Pancreas (tissue), 10 donors: ENCODE results near the gene KCTD12. TPM values are rescaled to one million over a fixed set of nuclear protein-coding genes. Genes with fewer than 3 reads are reported as not detected.
A peak's percentile ranks its signal among the peaks of the same experiment; 100 is the strongest.

ENCODE experiments used
- ATAC-seq, 4 donors: fragments of 200-7000 bp; cut with Tn5 transposase; one replicate each; pipeline versions ENCODE4 v1.8.0 to v1.9.1; 2020; ENCODE audit warnings: mild to moderate bottlenecking in 4 of 4, moderate library complexity in 4 of 4
- DNase-seq, 6 donors: peaks; one replicate each; pipeline ENCODE4 v3.0.0-alpha.2; 2020
- FAIRE-seq: peaks from 2 replicates; lab custom pipeline; 2012; peaks lifted over from hg19 to GRCh38; lab: Jason Lieb, UNC
- H3K27ac ChIP-seq, 4 donors: fragments of 200-600 bp; sonication (generic); 1 replicate in 3 of 4; 2 replicates in 1 of 4; pipeline versions ENCODE4 v1.5.0 to v1.8.0; 2020
- H3K27me3 ChIP-seq, 4 donors: fragments of 200-600 bp; one replicate each; pipeline ENCODE4 v1.8.0; 2021
- H3K36me3 ChIP-seq, 3 donors: fragments of 200-600 bp; sonication (generic) in 1 of 3; one replicate each; pipeline versions ENCODE4 v1.5.0 to v1.8.0; 2020 to 2021
- H3K4me1 ChIP-seq, 3 donors: fragments of 200-600 bp; one replicate each; pipeline ENCODE4 v1.8.0; 2021
- H3K4me3 ChIP-seq, 4 donors: fragments of 200-600 bp; sonication (generic) in 2 of 4; one replicate each; pipeline versions ENCODE4 v1.5.0 to v1.8.0; 2020 to 2021
- H3K9me3 ChIP-seq, 4 donors: fragments of 200-600 bp; one replicate each; pipeline ENCODE4 v1.8.0; 2021
- WGBS, 2 donors: extraction: QIAGEN DNeasy Blood & Tissue Kit; methylation state at CpG; one replicate each; pipeline ENCODE4 v1.1.7; 2013; 5-methylcytosine and 5-hydroxymethylcytosine counted together
- intact Hi-C, 3 donors: fragments of 100-400 bp; cut with DNase I; formaldehyde crosslinking; loops; one replicate each; pipeline versions ENCODE4 v1.11.1 to v1.14.2; 2022
- polyA plus RNA-seq, 2 donors: library from polyadenylated mRNA; stranded (reverse); fragments of 200-250 nt; gene quantifications; one replicate each; pipeline ENCODE4 v1.2.3, GENCODE V29; 2013
- total RNA-seq, 6 donors: library from RNA; stranded (reverse); fragmentation: NEBNext Ultra II Directional in 4 of 6; extraction: Animal tissue kit (Norgen Biotek cat#: 25700) in 4 of 6; gene quantifications; one replicate each; pipeline versions ENCODE4 v1.2.1 to v1.2.4, GENCODE V29; 2021 to 2023
- TF ChIP-seq, protein P1 (sequence below), 4 donors: fragments of 200-600 bp; sonication (generic) in 3 of 4; IDR thresholded peaks; one replicate each; pipeline versions ENCODE4 v1.5.0 to v1.8.0; 2021; ENCODE audit warnings: antibody characterized with exemption in 4 of 4
- donor health status: healthy with polysubstance abuse.
- donor health status: DM: no; HTN: no; CAD: no; lungs with moderate emphysema.
- donor health status: DM: no; HTN: no; CAD: no.
- donor health status: control.
- donor health status: control.
- donor health status: Bipolar disorder and iron deficiency.
- donor health status: DM: yes; HTN: yes; CAD: no.
- donor health status: DM: no; HTN: no; CAD: no.
- donor health status: DM: no; HTN: no; CAD: no.
- donor health status: DM: yes; HTN: yes; CAD: no.

Gene KCTD12
- total and polyA plus RNA-seq, 8 donors, result 6.3 to 46.1 (median 14.8) TPM

DNA sequence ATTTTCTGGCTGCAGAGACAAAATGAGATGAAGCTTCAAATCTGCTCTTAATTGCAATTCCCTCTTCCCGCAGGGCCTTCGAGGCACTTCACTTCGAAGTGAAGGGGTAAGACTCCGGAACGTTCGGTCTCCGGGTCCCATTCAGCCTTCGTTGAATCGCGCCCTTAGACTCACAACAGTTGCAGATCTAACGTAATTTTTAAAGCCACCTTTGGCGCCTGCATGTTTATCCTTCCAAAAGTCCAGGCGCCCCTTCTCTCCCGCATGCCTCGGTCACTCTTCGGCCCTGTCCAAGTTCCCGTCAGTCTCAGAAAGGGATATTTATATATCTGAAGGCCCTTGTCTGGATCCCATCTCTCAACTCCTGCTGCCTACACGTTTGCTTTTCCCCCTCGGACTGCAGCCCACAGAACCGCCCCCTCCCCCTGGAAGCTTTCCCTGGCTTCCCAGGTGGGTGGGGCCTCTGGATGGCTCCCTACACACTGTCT, 915 bp upstream of the KCTD12 start:
- Histone ChIP-seq H3K4me1 (peaks cover 0 to 4% (median 0%) of the 10 kb centered on the region in 3 donors), H3K27me3 (peaks cover 0 to 9% (median 0%) of the 10 kb centered on the region in 4 donors), H3K4me3 (peak overlapping the region; percentile 66 to 81 (median 68)), H3K9me3 (no peaks in the 10 kb centered on the region), H3K27ac (peak overlapping the region in 3 of 4 donors; percentile 68 to 89 (median 81)), H3K36me3 (no peaks in the 10 kb centered on the region)
- FAIRE-seq (no peak), DNase-seq (no peak), ATAC-seq (no peak)
- TF ChIP-seq, protein P1, sequence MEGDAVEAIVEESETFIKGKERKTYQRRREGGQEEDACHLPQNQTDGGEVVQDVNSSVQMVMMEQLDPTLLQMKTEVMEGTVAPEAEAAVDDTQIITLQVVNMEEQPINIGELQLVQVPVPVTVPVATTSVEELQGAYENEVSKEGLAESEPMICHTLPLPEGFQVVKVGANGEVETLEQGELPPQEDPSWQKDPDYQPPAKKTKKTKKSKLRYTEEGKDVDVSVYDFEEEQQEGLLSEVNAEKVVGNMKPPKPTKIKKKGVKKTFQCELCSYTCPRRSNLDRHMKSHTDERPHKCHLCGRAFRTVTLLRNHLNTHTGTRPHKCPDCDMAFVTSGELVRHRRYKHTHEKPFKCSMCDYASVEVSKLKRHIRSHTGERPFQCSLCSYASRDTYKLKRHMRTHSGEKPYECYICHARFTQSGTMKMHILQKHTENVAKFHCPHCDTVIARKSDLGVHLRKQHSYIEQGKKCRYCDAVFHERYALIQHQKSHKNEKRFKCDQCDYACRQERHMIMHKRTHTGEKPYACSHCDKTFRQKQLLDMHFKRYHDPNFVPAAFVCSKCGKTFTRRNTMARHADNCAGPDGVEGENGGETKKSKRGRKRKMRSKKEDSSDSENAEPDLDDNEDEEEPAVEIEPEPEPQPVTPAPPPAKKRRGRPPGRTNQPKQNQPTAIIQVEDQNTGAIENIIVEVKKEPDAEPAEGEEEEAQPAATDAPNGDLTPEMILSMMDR (IDR thresholded peaks at IDR 0.05), result no peak
- WGBS, 2 donors, result 6 to 9% methylated on average over 20 of the region's 20 CpGs
- intact Hi-C loops, result no loop called here

DNA sequence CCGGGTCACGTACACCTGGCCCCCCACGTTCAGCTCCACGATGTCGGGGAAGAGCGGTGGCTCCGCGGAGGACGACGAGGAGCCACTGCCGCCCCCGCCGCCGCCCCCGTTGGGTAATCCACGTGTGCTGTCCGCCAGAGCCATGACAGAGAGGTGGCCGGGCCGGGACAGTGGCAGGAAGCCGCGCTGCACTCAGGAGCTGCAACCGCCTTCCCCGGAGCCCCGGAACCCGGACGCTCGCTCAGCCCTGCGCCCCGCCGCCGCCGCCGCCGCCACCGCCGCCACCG, 257 bp downstream of the KCTD12 start:
- TF ChIP-seq, protein P1 (IDR thresholded peaks at IDR 0.05), result no peak
- no peaks in the 10 kb centered on the region for H3K36me3 ChIP-seq
- no peak for ATAC-seq
- H3K4me3 ChIP-seq, result peak overlapping the region; percentile 66 to 81 (median 68)
- DNase-seq, result no peak
- H3K4me1 ChIP-seq, result peaks cover 0 to 4% (median 0%) of the 10 kb centered on the region in 3 donors
- H3K27ac ChIP-seq, result peak overlapping the region; percentile 65 to 89 (median 74)
- H3K9me3 ChIP-seq, result no peaks in the 10 kb centered on the region
- H3K27me3 ChIP-seq, result peaks cover 0 to 9% (median 0%) of the 10 kb centered on the region in 4 donors
- intact Hi-C loops, result no loop called here
- no peak for FAIRE-seq
- WGBS, 2 donors, result 0% methylated on average over 21 to 37 of the region's 37 CpGs

DNA sequence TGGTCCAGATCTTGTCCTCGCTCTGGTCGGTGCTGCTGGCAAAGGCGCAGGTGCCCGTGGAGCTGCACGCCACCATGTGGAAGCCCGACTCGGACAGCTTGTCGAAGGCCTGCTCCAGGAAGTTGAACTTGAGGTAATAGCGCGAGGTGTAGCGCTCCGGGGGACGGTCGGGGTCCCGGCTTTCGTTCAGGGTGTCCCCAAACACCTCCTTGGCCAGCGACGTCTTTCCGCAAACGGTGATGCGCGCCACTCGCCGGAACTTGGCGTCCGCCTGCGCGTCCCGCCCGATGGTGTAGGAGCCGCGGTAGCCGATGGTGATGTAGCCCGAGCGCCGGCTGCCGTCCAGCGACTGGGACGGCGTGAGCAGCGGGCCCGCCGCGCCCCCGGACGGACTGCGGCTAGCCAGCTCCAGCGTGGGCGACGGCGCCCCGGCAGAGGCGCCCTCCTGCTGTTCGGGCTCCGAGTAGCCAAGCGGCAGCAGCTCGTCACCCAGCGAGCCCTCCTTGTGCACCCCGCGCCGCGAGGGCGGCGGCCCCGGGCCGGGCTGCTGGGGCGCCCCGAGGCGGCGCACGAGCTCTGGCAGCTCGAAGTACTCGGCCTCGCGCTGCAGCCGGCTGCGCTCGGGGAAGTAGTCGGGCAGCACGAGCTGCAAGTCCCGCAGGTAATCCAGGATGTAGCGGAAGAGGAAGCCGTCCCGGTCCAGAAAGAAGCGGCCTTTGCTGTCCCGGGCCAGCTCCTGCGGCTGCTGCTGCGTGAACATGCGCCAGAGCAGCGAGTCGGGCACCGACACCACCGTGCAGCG, 801 bp downstream of the KCTD12 start:
- Histone ChIP-seq H3K27me3 (peaks cover 0 to 9% (median 0%) of the 10 kb centered on the region in 4 donors), H3K27ac (peak overlapping the region; percentile 65 to 89 (median 74)), H3K4me3 (peak overlapping the region; percentile 66 to 81 (median 68)), H3K4me1 (peaks cover 0 to 4% (median 0%) of the 10 kb centered on the region in 3 donors), H3K9me3 (no peaks in the 10 kb centered on the region), H3K36me3 (no peaks in the 10 kb centered on the region)
- peak; percentile 49 to 88 (median 68) for DNase-seq
- 1% methylated on average over 86 to 94 of the region's 94 CpGs for WGBS, 2 donors
- no peak for FAIRE-seq
- ATAC-seq, result peak; percentile 51 to 71 (median 62)
- intact Hi-C loops, result no loop called here
- TF ChIP-seq, protein P1 (IDR thresholded peaks at IDR 0.05), result no peak

DNA sequence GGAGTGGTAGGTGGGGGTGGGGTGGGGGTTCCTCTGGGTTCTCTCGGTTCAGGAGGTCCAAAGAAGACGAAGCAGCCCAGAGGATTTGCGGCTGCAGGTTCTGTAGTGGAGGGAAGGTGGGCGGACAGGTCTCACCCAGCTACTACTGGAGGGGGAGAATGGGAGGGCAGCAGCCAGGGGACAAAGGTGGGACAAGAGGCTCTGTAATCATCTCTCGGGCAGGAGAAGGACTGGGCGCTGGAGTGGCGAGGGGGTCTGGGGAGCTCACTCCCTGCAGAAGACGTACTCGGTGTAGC, 1.4 kb downstream of the KCTD12 start:
- H3K36me3 ChIP-seq, result no peaks in the 10 kb centered on the region
- peaks cover 0 to 9% (median 0%) of the 10 kb centered on the region in 4 donors for H3K27me3 ChIP-seq
- no peaks in the 10 kb centered on the region for H3K9me3 ChIP-seq
- ATAC-seq (no peak), FAIRE-seq (no peak), DNase-seq (no peak)
- peak overlapping the region; percentile 66 to 81 (median 68) for H3K4me3 ChIP-seq
- TF ChIP-seq, protein P1 (IDR thresholded peaks at IDR 0.05), result no peak
- H3K27ac ChIP-seq, result peak overlapping the region; percentile 65 to 89 (median 74)
- H3K4me1 ChIP-seq, result peaks cover 0 to 4% (median 0%) of the 10 kb centered on the region in 3 donors
- WGBS, 2 donors, result 11% methylated on average over 9 of the region's 9 CpGs
- intact Hi-C loops, result no loop called here
